ENCODE results near the gene C1QTNF6. TPM values are rescaled to one million over a fixed set of nuclear protein-coding genes. Genes with fewer than 3 reads are reported as not detected.

Gene C1QTNF6
- total and polyA plus RNA-seq, 10 of the 15 experiments (the other 5 are each of a cell fraction or from before 2014, with no cell fraction given), result 0.16 to 4.1 (median 1.3) TPM

DNA sequence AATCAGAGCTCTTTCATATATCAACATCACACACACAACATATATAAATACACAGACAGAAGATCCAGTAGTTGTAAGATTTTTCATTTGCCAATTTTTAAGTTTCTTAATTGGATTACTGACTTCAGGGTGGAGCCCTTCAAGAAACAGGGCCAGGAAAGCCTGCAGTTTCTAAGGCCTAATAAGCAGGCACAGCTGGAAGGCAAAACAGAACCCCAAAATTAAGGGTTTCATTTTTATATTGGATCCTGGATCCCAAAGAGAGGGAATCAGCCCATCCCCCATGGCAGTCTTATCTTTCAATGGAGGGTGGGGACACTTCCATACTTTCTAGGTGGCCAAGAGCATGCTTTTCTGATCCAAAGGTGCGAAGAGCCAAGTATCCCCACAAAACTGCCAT, 4.7 kb upstream of the C1QTNF6 start:
- ChIA-PET CTCF (interaction anchor here (1.2 to 6.4 kb wide), 9 partner anchors 19 to 149 kb away, joined by 3 to 53 read pairs (median 5); partner anchors contain the start of gene IL2RB), SMC1A (ENCODE audit: uncharacterized antibody, unreplicated experiment) (interaction anchor here (0.6 to 5.5 kb wide), 13 partner anchors 9 to 147 kb away, joined by 3 to 64 read pairs (median 4); partner anchors contain the start of gene IL2RB), POLR2A (interaction anchor here (1.1 to 2.1 kb wide), 4 partner anchors 9 to 67 kb away, joined by 3 to 10 read pairs (median 5); no protein-coding TSS in a partner anchor), RAD21 (ENCODE audit: unreplicated experiment) (interaction anchor here (1.2 to 3.2 kb wide), 3 partner anchors 28 to 147 kb away, joined by 3 to 22 read pairs (median 4); partner anchors contain the start of gene IL2RB)
- 100% methylated on average over 1 of the region's 1 CpG for WGBS (ENCODE audit: insufficient coverage, insufficient replicate concordance, low lambda C conversion rate, missing lambda C conversion rate)
- ATAC-seq (no peak), DNase-seq (ENCODE audit: low read depth, low spot score) (no peak), FAIRE-seq (no peak)
- H3K27me3 ChIP-seq (replicated peaks in 1 of 2; ENCODE audit: control insufficient read depth in 2 of 2, insufficient read depth in 2 of 2, low read length in 1 of 2), result no peaks in the 10 kb centered on the region
- H2AFZ ChIP-seq (ENCODE audit: control insufficient read depth, low read depth, low read length), result no peak overlapping the region
- peaks cover 13% of the 10 kb centered on the region for H3K4me1 ChIP-seq (ENCODE audit: control insufficient read depth, insufficient read depth, low read length)
- H3K27ac ChIP-seq (ENCODE audit: control insufficient read depth, insufficient read depth), result no peak overlapping the region
- H3K36me3 ChIP-seq (ENCODE audit: control insufficient read depth in 2 of 2, insufficient read depth in 2 of 2, low read length in 1 of 2), result no peaks in the 10 kb centered on the region
- H3K9ac ChIP-seq (ENCODE audit: control insufficient read depth, insufficient read depth, low read length), result no peak overlapping the region
- H3K4me3 ChIP-seq, result no peak overlapping the region
- H4K20me1 ChIP-seq (ENCODE audit: control insufficient read depth, insufficient read depth), result no peaks in the 10 kb centered on the region
- BruUV-seq (replicated peaks), result no TSS peak
- intact Hi-C loops (cut with micrococcal nuclease; ENCODE audit: unreplicated experiment) (loop anchor here (10.0 kb wide), 2 partner anchors 48 to 408 kb away; partner anchors contain the start of gene IL2RB), in situ Hi-C loops (cut with MboI) (no loop called here)
- no peak overlapping the region for H3K4me2 ChIP-seq (ENCODE audit: control insufficient read depth, insufficient read depth)
- no peaks in the 10 kb centered on the region; the same call in 2 of the 3 replicates for H3K9me3 ChIP-seq (replicated peaks; ENCODE audit: control insufficient read depth, insufficient read depth, low read length)
- H3K79me2 ChIP-seq (ENCODE audit: control insufficient read depth, insufficient read depth, low read length), result no peaks in the 10 kb centered on the region
- TF ChIP-seq RELB (IDR thresholded peaks at IDR 0.05; ENCODE audit: low read depth), result no peak
- no peak for TF ChIP-seq ZBTB40 (IDR thresholded peaks at IDR 0.05; ENCODE audit: borderline replicate concordance)
- TF ChIP-seq, protein P1, sequence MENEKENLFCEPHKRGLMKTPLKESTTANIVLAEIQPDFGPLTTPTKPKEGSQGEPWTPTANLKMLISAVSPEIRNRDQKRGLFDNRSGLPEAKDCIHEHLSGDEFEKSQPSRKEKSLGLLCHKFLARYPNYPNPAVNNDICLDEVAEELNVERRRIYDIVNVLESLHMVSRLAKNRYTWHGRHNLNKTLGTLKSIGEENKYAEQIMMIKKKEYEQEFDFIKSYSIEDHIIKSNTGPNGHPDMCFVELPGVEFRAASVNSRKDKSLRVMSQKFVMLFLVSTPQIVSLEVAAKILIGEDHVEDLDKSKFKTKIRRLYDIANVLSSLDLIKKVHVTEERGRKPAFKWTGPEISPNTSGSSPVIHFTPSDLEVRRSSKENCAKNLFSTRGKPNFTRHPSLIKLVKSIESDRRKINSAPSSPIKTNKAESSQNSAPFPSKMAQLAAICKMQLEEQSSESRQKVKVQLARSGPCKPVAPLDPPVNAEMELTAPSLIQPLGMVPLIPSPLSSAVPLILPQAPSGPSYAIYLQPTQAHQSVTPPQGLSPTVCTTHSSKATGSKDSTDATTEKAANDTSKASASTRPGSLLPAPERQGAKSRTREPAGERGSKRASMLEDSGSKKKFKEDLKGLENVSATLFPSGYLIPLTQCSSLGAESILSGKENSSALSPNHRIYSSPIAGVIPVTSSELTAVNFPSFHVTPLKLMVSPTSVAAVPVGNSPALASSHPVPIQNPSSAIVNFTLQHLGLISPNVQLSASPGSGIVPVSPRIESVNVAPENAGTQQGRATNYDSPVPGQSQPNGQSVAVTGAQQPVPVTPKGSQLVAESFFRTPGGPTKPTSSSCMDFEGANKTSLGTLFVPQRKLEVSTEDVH (IDR thresholded peaks at IDR 0.05; ENCODE audit: low read depth, partially characterized antibody), result no peak
- TF ChIP-seq NFYB (IDR thresholded peaks at IDR 0.05; ENCODE audit: insufficient read depth, low read depth, low read length), result no peak
- TF ChIP-seq, protein P2, sequence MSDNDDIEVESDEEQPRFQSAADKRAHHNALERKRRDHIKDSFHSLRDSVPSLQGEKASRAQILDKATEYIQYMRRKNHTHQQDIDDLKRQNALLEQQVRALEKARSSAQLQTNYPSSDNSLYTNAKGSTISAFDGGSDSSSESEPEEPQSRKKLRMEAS (IDR thresholded peaks at IDR 0.05; ENCODE audit: low read depth, low read length), result no peak
- TF ChIP-seq BACH1 (IDR thresholded peaks at IDR 0.05; ENCODE audit: borderline replicate concordance), result no peak
- no peak for TF ChIP-seq TAF1 (IDR thresholded peaks at IDR 0.05; ENCODE audit: borderline replicate concordance, low read depth, low read length)
- TF ChIP-seq TCF3 (IDR thresholded peaks at IDR 0.05; ENCODE audit: borderline replicate concordance, insufficient read depth, low read depth, low read length), result no peak
- no peak for TF ChIP-seq ZNF384 (IDR thresholded peaks at IDR 0.05; ENCODE audit: borderline replicate concordance, low read depth, low read length)
- TF ChIP-seq KDM1A (IDR thresholded peaks at IDR 0.05; ENCODE audit: borderline replicate concordance), result no peak
- TF ChIP-seq KAT2A (conservative IDR thresholded peaks at IDR 0.05; ENCODE audit: control insufficient read depth, low read depth, low read length), result no peak
- TF ChIP-seq MXI1 (IDR thresholded peaks at IDR 0.05; ENCODE audit: low read depth, low read length), result no peak
- no peak for TF ChIP-seq MYC (IDR thresholded peaks at IDR 0.05; ENCODE audit: insufficient read depth, insufficient read length, insufficient replicate concordance, low read length, severe bottlenecking)
- TF ChIP-seq ZSCAN29 (IDR thresholded peaks at IDR 0.05), result no peak
- TF ChIP-seq FOXM1 (IDR thresholded peaks at IDR 0.05; ENCODE audit: low read depth, low read length), result no peak

Measured in GM12878 (cell line).